ENCODE data around the gene RAPGEF5. TPM values are rescaled to one million over a fixed set of nuclear protein-coding genes. Genes with fewer than 3 reads are reported as not detected.

Gene RAPGEF5
- total and polyA plus RNA-seq, 10 donors: 10.2 to 335 (median 184) TPM

GRCh38 chr7:22090512-22090911, 266.4 kb downstream of the RAPGEF5 start:
- Histone ChIP-seq H3K4me3 (no peak overlapping the region), H3K4me1 (peaks cover 0 to 15% (median 4%) of the 10 kb centered on the region in 6 donors), H3K27me3 (replicated peaks in 1 of 7) (peaks cover 0 to 3% (median 0%) of the 10 kb centered on the region in 7 donors), H3K9me3 (no peaks in the 10 kb centered on the region), H3K27ac (no peak overlapping the region), H3K36me3 (no peaks in the 10 kb centered on the region)
- TF ChIP-seq POLR2AphosphoS5 (IDR thresholded peaks at IDR 0.05): no peak
- TF ChIP-seq POLR2A (IDR thresholded peaks at IDR 0.05): no peak
- TF ChIP-seq, protein P1, sequence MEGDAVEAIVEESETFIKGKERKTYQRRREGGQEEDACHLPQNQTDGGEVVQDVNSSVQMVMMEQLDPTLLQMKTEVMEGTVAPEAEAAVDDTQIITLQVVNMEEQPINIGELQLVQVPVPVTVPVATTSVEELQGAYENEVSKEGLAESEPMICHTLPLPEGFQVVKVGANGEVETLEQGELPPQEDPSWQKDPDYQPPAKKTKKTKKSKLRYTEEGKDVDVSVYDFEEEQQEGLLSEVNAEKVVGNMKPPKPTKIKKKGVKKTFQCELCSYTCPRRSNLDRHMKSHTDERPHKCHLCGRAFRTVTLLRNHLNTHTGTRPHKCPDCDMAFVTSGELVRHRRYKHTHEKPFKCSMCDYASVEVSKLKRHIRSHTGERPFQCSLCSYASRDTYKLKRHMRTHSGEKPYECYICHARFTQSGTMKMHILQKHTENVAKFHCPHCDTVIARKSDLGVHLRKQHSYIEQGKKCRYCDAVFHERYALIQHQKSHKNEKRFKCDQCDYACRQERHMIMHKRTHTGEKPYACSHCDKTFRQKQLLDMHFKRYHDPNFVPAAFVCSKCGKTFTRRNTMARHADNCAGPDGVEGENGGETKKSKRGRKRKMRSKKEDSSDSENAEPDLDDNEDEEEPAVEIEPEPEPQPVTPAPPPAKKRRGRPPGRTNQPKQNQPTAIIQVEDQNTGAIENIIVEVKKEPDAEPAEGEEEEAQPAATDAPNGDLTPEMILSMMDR (IDR thresholded peaks at IDR 0.05 in 8 of 11, conservative IDR thresholded peaks at IDR 0.05 in 3 of 11): no peak
- WGBS, 5 donors: 90 to 97% (median 94%) methylated on average over 9 to 24 of the region's 24 CpGs; no CpG with 5 or more reads in 1 of the 5 donors
- intact Hi-C loops (cut with DNase I; ENCODE audit: low total_unique reads): no loop called here
- no peak for DNase-seq

GRCh38 chr7:22090107-22090506, 266.8 kb downstream of the RAPGEF5 start:
- Histone ChIP-seq H3K4me3 (no peak overlapping the region), H3K9me3 (no peaks in the 10 kb centered on the region), H3K27ac (no peak overlapping the region), H3K36me3 (no peaks in the 10 kb centered on the region), H3K4me1 (peaks cover 0 to 15% (median 4%) of the 10 kb centered on the region in 6 donors), H3K27me3 (replicated peaks in 1 of 7) (peaks cover 0 to 3% (median 0%) of the 10 kb centered on the region in 7 donors)
- intact Hi-C loops (cut with DNase I; ENCODE audit: low total_unique reads): no loop called here
- no peak for DNase-seq
- 90 to 93% (median 91%) methylated on average over 15 to 22 of the region's 22 CpGs for WGBS, 5 donors
- TF ChIP-seq POLR2A (IDR thresholded peaks at IDR 0.05) (no peak), POLR2AphosphoS5 (IDR thresholded peaks at IDR 0.05) (no peak)
- TF ChIP-seq, protein P1 (IDR thresholded peaks at IDR 0.05 in 8 of 11, conservative IDR thresholded peaks at IDR 0.05 in 3 of 11): no peak

- no peak for DNase-seq
- Histone ChIP-seq H3K4me1 (peaks cover 0 to 18% (median 5%) of the 10 kb centered on the region in 6 donors), H3K36me3 (no peaks in the 10 kb centered on the region), H3K4me3 (no peak overlapping the region), H3K27ac (no peak overlapping the region), H3K9me3 (no peaks in the 10 kb centered on the region), H3K27me3 (replicated peaks in 1 of 7) (peaks cover 0 to 3% (median 0%) of the 10 kb centered on the region in 7 donors)
- TF ChIP-seq POLR2AphosphoS5 (IDR thresholded peaks at IDR 0.05): no peak
- intact Hi-C loops (cut with DNase I; ENCODE audit: low total_unique reads): no loop called here
These were observed 268.1 kb downstream of the RAPGEF5 start for GRCh38 chr7:22088827-22089226.

GRCh38 chr7:22087861-22088260, 269.1 kb downstream of the RAPGEF5 start:
- intact Hi-C loops (cut with DNase I; ENCODE audit: low total_unique reads): no loop called here
- H3K27me3 ChIP-seq (replicated peaks in 1 of 7): peaks cover 0 to 3% (median 0%) of the 10 kb centered on the region in 7 donors
- no peak for DNase-seq
- peaks cover 0 to 25% (median 9%) of the 10 kb centered on the region in 6 donors for H3K4me1 ChIP-seq
- 78 to 97% (median 93%) methylated on average over 6 of the region's 6 CpGs for WGBS, 5 donors
- H3K4me3 ChIP-seq: no peak overlapping the region
- H3K27ac ChIP-seq: no peak overlapping the region
- TF ChIP-seq POLR2A (IDR thresholded peaks at IDR 0.05): no peak
- TF ChIP-seq, protein P1 (IDR thresholded peaks at IDR 0.05 in 8 of 11, conservative IDR thresholded peaks at IDR 0.05 in 3 of 11): no peak
- H3K36me3 ChIP-seq: no peaks in the 10 kb centered on the region
- no peaks in the 10 kb centered on the region for H3K9me3 ChIP-seq
